ENCODE data around the gene DMD.

The DMD gene

DNA sequence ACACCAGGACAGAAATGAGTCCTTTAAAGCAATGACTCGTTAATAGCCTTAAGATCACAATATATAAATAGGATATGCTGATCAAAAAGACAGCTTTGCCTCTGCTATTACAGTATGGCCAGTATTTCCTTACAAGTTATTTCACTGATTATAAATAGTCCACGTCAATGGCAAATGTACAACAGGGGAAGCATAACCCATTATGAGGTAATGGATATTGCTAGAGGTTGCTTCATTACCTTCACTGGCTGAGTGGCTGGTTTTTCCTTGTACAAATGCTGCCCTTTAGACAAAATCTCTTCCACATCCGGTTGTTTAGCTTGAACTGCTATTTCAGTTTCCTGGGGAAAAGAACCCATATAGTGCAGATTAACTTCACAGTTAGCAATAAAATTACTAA, 1374.9 kb downstream of the DMD start:
- no peak for DNase-seq

DNA sequence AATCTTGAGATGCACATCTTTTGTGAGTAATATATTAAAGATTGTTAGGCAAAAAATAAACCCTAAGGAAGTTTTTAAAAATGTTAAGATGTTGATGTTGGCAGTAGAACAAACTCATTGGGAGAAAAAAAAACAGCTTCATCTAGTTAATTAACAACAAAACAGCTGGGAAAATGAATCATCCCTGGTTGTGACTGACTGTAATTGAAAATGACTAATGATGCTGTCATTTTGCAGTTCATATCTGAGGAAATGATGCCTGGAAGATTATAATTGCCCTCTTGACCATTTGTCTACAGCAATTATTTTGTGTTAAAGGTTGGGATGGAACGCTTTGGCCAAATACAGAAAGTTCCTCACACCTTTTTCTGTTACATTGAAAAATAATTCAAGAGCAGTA, 1379.1 kb downstream of the DMD start:
- DNase-seq = no peak

GRCh38 chrX:31820430-31821210, 1390.7 kb downstream of the DMD start:
- DNase-seq = no peak

GRCh38 chrX:31819455-31819854, 1391.9 kb downstream of the DMD start:
- DNase-seq = no peak

DNA sequence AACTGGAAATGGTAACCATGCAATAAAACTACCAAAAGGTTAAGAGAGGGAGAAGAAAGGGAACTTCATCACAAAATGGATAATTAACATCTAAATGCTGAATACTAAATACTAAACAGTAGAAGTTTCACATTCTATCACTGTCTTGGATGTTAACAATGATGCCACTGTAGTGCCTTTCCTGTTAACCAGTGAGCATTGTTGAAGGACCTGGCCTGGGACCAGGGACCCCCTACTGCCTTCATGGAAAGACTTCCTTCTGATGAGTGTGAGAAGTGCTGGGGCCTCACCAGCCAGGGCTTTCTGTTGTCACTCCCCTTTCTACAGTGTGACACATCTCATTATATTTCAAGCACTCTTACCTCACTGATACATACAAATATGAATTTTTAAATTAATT, 1400.2 kb downstream of the DMD start:
- no peak for DNase-seq

DNA sequence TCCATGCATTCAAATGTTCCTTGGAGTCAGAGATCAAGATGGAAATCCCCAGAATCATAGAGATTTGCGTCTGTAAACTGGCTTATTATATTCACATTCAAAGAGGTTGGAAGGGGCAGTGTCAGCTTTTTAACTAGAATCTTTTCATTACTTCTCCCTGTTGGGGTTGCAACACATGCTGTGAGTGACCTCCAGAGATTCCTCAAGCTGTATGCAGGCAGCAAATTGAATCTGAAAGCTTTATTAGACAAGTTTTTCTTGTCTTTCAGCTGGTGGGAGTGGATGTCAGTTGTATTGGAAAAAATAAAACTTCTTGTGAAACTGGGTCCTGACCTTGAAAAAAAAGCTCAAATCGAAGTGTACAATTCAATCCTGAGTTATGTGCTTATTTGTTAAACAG, 1403.0 kb downstream of the DMD start:
- no peak for DNase-seq

GRCh38 chrX:31807165-31807564, 1404.2 kb downstream of the DMD start:
- no peak for DNase-seq

- DNase-seq = no peak
Observed at GRCh38 chrX:31805781-31806180, 1405.6 kb downstream of the DMD start.

GRCh38 chrX:31800219-31800618, 1411.1 kb downstream of the DMD start:
- DNase-seq = no peak

DNA sequence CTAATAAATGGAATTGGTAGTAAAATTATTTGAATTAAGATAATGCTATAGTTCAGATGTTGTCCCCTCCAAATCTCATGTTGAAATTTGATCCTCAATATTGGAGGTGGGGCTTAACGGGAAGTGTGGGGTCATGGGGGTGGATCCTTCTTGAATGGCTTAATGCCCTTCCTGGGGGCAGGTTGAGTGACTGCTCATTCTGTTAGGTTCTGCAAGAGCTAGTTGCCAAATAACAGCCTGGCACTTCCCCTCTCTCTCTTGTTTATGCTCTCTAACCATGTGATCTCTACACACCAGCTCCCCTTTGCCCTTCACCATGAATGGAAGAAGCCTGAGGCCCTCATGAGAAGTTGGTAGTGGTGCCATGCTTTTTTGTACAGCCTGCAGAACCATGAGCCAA, 1414.7 kb downstream of the DMD start:
- DNase-seq = no peak

DNA sequence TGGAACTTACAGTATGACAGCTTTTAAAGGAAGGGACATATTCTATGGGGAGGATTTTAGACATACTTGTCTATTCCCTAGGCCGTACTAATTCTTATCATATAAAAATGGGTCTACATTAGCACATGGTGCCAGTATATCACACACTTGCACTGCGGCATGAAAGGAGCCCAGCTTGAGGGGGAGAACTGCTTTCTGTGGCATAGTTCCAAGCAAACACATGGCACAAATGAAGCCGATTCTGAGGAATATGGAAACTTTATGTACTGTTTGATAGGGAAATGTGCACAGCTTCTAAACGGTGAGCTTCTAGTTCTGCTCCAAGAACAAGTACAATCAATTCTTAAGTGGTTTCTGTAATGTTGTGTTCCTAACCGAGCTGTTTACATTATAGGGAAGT, 1463.9 kb downstream of the DMD start:
- no peak for DNase-seq

GRCh38 chrX:31743004-31743403, 1468.3 kb downstream of the DMD start:
- no peak for DNase-seq

DNA sequence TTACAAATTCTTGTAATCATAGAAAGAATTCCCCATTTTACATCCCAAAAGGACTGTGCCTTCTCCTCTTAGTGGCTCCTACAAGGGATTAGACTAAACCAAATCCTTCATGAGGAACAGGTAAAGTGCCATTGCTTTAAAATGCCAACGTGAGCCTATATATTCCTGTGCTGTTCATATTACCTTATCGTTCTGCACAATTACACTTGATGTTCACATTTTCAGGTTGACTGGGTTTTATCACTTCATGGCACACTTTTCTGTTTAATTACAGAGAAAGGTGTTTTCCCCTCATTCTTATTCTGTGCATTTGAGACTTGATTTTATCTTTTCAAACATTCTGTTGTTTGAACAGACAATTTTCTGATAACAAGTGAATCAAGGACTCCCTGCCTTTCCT, 1493.9 kb downstream of the DMD start:
- no peak for DNase-seq

GRCh38 chrX:31715675-31716074, 1495.7 kb downstream of the DMD start:
- DNase-seq = no peak

- DNase-seq = no peak
Observed at GRCh38 chrX:31714797-31715196, 1496.6 kb downstream of the DMD start.

- no peak for DNase-seq
Observed at GRCh38 chrX:31713120-31713519, 1498.2 kb downstream of the DMD start.

GRCh38 chrX:31711166-31711565, 1500.2 kb downstream of the DMD start:
- no peak for DNase-seq

GRCh38 chrX:31708116-31708515, 1503.2 kb downstream of the DMD start:
- DNase-seq = no peak

DNA sequence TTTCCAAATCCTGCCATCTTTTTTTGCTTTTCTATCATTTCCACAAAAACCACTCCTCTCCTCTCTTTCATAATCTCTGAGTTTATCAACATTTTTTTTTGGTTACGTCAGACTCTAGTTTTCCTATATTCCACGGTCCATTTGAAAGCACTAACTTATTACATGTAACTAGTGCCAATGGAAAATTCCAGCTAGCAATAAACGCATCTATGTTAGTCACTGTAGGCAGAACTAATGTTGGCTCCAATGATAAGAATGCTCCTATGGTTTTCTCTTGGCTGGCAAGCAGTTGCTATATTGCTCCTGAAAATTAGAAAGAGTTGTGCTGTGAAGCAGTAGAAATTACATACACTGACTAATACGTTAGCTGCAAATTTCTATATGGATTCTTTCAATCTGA, 1504.9 kb downstream of the DMD start:
- no peak for DNase-seq

GRCh38 chrX:31705816-31706215, 1505.5 kb downstream of the DMD start:
- DNase-seq = no peak

DNA sequence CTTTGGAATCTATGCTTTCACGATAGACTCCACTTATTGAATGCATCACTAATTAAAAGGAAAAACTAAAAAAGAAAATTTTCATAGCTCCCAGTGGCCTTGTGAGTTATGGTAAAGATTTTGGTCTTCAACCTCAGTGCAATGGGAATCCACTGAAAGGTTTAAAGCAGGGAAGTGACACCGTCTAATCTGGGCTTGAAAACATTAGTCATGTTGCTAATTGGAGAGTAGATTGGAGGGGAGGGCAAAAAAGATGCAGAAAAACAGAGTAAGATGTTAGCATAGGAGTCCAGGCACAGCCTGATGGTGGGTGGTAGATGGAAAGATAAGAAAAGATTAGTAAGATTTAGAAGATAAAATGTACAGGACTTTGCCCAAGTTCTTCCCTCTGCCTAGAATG, 1506.4 kb downstream of the DMD start:
- no peak for DNase-seq

GRCh38 chrX:31702222-31702621, 1509.1 kb downstream of the DMD start:
- no peak for DNase-seq

GRCh38 chrX:31697294-31697916, 1513.9 kb downstream of the DMD start:
- DNase-seq = no peak

DNA sequence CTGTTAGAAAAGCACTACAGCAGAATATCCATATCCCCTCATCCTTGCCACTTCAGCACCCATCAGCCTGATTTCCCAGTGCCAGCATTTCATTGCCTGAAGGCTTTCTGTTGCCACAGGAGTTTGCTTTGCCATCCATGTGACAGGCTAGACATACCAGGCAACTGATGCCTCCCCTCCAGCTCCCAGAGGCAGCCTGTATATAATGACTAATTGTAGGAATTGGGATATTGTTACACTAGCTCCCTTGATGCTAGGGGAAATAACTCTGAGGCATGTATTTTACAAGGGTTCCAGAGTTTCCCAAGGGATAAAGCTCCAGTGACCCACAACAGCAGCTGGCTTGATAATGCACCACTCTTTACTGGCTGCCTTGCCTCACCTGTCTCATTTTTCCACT, 1531.5 kb downstream of the DMD start:
- DNase-seq = no peak

DNA sequence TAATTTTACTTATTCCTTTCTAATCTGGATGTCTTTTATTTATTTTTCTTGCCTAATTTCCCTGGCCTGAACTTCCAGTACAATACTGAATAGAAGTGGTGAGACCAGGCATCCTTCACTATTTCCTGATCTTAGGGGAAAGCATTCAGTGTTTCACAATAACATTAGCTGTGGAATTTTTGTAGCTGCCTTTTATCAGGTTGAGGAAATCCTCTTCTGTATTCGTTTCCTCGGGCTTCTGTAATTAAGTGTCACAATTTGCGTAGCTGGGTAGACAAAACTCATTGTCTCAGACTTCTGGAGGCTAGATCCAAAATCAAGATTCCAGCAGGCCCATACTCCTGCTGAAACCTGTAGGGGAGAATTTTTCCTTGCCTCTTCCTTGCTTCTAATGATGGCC, 1541.1 kb downstream of the DMD start:
- no peak for DNase-seq

All from activated gamma-delta T cell (primary cell).